SU-DHL-6 (cell line): ENCODE data around the gene ZNF135.

Experiments used
- H2AFZ ChIP-seq: fragments of 200-600 bp; sonication (generic); 2 replicates; pipeline ENCODE4 v1.6.1; 2014; ENCODE audit warnings: low read depth, mild to moderate bottlenecking, moderate library complexity, mixed read lengths, antibody characterized with exemption, low read length; ENCODE audit not compliant: severe bottlenecking
- H3F3A ChIP-seq: fragments of 200-600 bp; shearing (Covaris generic); 2 replicates; pipeline ENCODE4 v1.6.0; 2016; ENCODE audit warnings: antibody characterized with exemption, mild to moderate bottlenecking; ENCODE audit not compliant: insufficient read depth
- H3K27ac ChIP-seq: fragments of 200-600 bp; sonication (generic); 2 replicates; pipeline ENCODE4 v1.5.1; 2016; ENCODE audit warnings: low read depth, mild to moderate bottlenecking, low read length, moderate library complexity, mixed read lengths
- H3K27me3 ChIP-seq: fragments of 200-600 bp; sonication (generic), shearing (Covaris generic); 2 replicates; pipeline ENCODE4 v1.6.0; 2014; ENCODE audit warnings: mild to moderate bottlenecking, low read length
- H3K36me3 ChIP-seq: fragments of 200-600 bp; sonication (generic); 2 replicates; pipeline ENCODE4 v1.6.1; 2014; ENCODE audit warnings: mild to moderate bottlenecking, low read length, mixed read lengths
- H3K4me2 ChIP-seq: fragments of 300-600, 200-600 bp; shearing (Covaris generic), sonication (generic); 2 replicates; pipeline ENCODE4 v1.6.0; 2014; ENCODE audit warnings: low read length, low read depth, mild to moderate bottlenecking; ENCODE audit not compliant: poor library complexity, severe bottlenecking
- H3K4me3 ChIP-seq: fragments of 200-600 bp; sonication (generic); 2 replicates; pipeline ENCODE4 v1.5.1; 2014; ENCODE audit warnings: antibody characterized with exemption, low read length, mild to moderate bottlenecking, mixed read lengths; ENCODE audit not compliant: insufficient read depth, poor library complexity, severe bottlenecking
- H3K79me2 ChIP-seq: fragments of 200-600 bp; sonication (generic); 2 replicates; pipeline ENCODE4 v1.6.1; 2014; ENCODE audit warnings: mild to moderate bottlenecking, low read length, moderate library complexity; ENCODE audit not compliant: insufficient read depth
- H3K9ac ChIP-seq: fragments of 200-600 bp; sonication (generic); 2 replicates; pipeline ENCODE4 v1.7.0; 2014; ENCODE audit warnings: mild to moderate bottlenecking, low read length
- H3K9me2 ChIP-seq: fragments of 200-600 bp; sonication (generic); replicated peaks from 2 replicates; pipeline ENCODE4 v1.6.1; 2014; ENCODE audit warnings: low read length; ENCODE audit not compliant: insufficient read depth
- H3K9me3 ChIP-seq: fragments of 200-600 bp; sonication (generic); 2 replicates; pipeline ENCODE4 v1.6.1; 2014; ENCODE audit warnings: low read length, mixed read lengths; ENCODE audit not compliant: insufficient read depth
- H4K20me1 ChIP-seq: fragments of 200-600 bp; sonication (generic); 2 replicates; pipeline ENCODE4 v1.6.1; 2014; ENCODE audit warnings: low read depth, mild to moderate bottlenecking, antibody characterized with exemption, low read length, moderate library complexity, mixed read lengths
- CTCF ChIP-seq: fragments of 200-600 bp; sonication (generic); IDR thresholded peaks from one replicate; pipeline ENCODE4 v1.5.1; 2017; ENCODE audit warnings: antibody characterized with exemption, mild to moderate bottlenecking, low read length, moderate library complexity; ENCODE audit not compliant: insufficient read depth, poor library complexity, severe bottlenecking
- EZH2phosphoT487 ChIP-seq: fragments of 200-600 bp; sonication (generic), shearing (Covaris generic); conservative IDR thresholded peaks from 2 replicates; pipeline ENCODE4 v1.6.1; 2018; ENCODE audit warnings: mild to moderate bottlenecking, antibody characterized with exemption, low read length, moderate library complexity, mixed read lengths

Gene ZNF135

GRCh38 chr19:58089846-58090245 is 30.8 kb downstream of the ZNF135 start:
- no peaks in the 10 kb centered on the region for H3K9me3 ChIP-seq
- no peaks in the 10 kb centered on the region for H3K9me2 ChIP-seq
- H2AFZ ChIP-seq, result no peak overlapping the region
- H3K79me2 ChIP-seq, result no peaks in the 10 kb centered on the region
- no peak overlapping the region for H3K4me2 ChIP-seq
- no peak overlapping the region for H3K27ac ChIP-seq
- no peaks in the 10 kb centered on the region for H3K27me3 ChIP-seq
- no peaks in the 10 kb centered on the region for H3F3A ChIP-seq
- H4K20me1 ChIP-seq, result no peaks in the 10 kb centered on the region
- TF ChIP-seq CTCF, result no peak
- no peak for TF ChIP-seq EZH2phosphoT487
- no peak overlapping the region for H3K9ac ChIP-seq
- no peaks in the 10 kb centered on the region for H3K36me3 ChIP-seq
- H3K4me3 ChIP-seq, result no peak overlapping the region

GRCh38 chr19:58091251-58091995 is 32.3 kb downstream of the ZNF135 start:
- Histone ChIP-seq H3K79me2 (no peaks in the 10 kb centered on the region), H3K9me3 (no peaks in the 10 kb centered on the region), H4K20me1 (no peaks in the 10 kb centered on the region), H3K9ac (no peak overlapping the region), H3K9me2 (no peaks in the 10 kb centered on the region), H3F3A (no peaks in the 10 kb centered on the region), H3K27ac (no peak overlapping the region), H3K4me3 (no peak overlapping the region), H3K36me3 (no peaks in the 10 kb centered on the region), H3K4me2 (no peak overlapping the region), H2AFZ (no peak overlapping the region), H3K27me3 (no peaks in the 10 kb centered on the region)
- TF ChIP-seq EZH2phosphoT487 (no peak), CTCF (no peak)

- no peak overlapping the region for H3K4me3 ChIP-seq
- no peaks in the 10 kb centered on the region for H3K9me3 ChIP-seq
Measured at GRCh38 chr19:58093071-58093470, 34.0 kb downstream of the ZNF135 start.

More at GRCh38 chr19:58093071-58093470, 34.0 kb downstream of the ZNF135 start:
- no peaks in the 10 kb centered on the region for H3K9me2 ChIP-seq
- H3K9ac ChIP-seq, result no peak overlapping the region
- H3K79me2 ChIP-seq, result no peaks in the 10 kb centered on the region
- H3K27me3 ChIP-seq, result no peaks in the 10 kb centered on the region
- no peak overlapping the region for H2AFZ ChIP-seq
- H3K27ac ChIP-seq, result no peak overlapping the region
- H3K4me2 ChIP-seq, result no peak overlapping the region
- H3K36me3 ChIP-seq, result no peaks in the 10 kb centered on the region
- TF ChIP-seq EZH2phosphoT487 (no peak), CTCF (no peak)
- H4K20me1 ChIP-seq, result no peaks in the 10 kb centered on the region
- no peaks in the 10 kb centered on the region for H3F3A ChIP-seq
